ENCODE measurements around the gene FIGNL1.

The FIGNL1 gene, protein sequence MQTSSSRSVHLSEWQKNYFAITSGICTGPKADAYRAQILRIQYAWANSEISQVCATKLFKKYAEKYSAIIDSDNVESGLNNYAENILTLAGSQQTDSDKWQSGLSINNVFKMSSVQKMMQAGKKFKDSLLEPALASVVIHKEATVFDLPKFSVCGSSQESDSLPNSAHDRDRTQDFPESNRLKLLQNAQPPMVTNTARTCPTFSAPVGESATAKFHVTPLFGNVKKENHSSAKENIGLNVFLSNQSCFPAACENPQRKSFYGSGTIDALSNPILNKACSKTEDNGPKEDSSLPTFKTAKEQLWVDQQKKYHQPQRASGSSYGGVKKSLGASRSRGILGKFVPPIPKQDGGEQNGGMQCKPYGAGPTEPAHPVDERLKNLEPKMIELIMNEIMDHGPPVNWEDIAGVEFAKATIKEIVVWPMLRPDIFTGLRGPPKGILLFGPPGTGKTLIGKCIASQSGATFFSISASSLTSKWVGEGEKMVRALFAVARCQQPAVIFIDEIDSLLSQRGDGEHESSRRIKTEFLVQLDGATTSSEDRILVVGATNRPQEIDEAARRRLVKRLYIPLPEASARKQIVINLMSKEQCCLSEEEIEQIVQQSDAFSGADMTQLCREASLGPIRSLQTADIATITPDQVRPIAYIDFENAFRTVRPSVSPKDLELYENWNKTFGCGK

DNA sequence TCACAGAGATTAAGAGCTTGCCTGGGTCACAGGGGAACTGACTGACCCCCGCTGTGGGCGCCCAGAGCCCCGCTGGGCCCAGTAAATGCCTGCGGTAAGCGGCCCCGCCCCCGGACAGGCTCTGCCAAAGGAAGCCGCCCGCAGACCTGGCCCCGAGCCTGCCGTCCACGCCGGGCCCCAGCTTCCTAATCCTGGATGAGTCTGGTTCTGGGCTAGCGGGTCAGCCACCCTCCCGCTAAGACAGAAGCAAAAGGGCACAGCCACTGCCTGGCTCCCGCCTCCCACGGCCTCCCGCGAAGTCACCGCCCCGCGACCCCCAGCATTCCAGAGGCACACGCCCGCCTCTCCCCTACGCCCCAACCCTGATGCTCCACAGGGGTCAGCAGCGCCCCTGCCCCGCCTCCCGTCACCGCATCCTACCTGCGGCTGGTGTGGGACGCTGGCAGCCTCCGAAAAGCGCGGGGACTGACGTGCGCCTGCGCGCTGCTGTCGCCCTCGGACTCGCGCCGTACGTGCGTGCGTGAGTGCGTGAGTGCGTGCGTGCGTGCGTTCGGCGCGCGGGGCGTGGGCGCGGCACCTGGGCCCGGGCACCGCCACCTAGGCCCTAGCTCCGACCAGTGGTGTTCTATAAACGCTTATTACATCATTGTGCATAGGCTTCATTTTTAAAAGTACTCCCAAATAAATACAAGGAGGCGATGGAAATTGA is at the start of gene FIGNL1:
FIGNL1 (minus strand) TSS at position 470 of the 709 bp plus-strand sequence. CDS start 3,063 bp downstream, outside the sequence.
- DNase-seq = no peak

DNA sequence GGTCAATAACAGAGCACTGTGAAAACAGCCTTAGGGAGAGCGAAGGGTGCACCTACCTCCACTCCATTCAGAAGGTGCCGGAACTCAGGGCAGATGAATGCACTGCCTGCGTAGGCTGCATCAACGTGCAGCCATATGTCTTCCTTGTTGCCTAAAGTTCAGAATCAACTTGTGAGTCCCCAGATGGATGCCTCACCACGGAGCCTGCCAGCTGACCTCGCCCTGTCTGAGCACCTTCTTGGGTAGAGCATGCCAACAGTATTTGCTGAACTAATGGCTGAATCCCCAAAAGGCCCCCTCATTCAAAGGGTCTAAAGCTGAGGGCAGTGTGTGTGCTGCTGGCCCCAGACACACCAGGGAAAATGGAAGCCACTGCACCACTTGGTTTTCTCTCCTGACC is 48.9 kb upstream of the FIGNL1 start:
- no peak for DNase-seq

DNA sequence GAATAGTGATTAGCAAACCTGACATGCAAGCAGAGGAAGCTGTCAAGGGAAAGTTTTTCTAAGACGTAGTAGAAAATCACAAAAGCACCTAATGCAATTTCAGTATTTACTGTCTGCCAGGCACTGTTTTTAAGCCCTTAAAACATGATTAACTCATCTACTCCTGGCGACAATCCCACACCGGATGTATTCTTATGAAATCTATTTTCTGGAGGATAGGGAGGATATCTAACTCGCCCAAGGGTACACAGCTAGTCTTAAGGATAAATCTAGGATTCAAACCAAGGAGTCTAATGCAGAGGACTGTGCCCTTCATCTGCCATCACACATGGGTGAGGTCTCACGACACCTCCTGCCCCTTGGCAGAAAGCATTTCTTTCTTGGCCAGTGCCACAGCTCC is 47.8 kb upstream of the FIGNL1 start:
- DNase-seq = no peak

DNA sequence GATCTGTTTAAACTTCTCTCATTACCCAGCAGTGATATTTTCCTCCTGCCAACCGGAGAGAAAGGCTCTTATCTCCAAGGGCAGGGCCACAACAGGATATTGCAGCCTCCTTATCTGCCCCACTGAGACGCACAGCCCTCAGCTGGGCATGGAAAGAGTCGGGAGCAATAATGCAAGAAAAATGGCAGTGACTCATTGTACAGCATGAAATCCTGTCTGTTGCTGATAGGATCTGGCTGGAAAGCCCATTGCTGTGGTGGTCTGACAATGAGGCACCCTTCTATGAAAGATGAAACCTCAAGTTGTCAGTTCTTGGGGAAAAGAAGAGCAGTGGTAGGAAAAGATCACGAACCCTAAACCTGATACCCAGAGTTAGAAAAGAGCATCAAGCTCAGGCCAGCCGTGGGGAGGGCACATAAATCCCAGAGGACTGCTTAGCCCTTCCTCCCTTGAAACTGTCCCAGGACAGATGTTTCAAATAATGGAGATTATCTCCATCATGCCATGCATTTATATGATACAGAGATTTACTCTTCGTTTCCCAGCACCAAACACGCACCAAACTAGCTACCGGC is 47.0 kb upstream of the FIGNL1 start:
- DNase-seq = no peak

DNA sequence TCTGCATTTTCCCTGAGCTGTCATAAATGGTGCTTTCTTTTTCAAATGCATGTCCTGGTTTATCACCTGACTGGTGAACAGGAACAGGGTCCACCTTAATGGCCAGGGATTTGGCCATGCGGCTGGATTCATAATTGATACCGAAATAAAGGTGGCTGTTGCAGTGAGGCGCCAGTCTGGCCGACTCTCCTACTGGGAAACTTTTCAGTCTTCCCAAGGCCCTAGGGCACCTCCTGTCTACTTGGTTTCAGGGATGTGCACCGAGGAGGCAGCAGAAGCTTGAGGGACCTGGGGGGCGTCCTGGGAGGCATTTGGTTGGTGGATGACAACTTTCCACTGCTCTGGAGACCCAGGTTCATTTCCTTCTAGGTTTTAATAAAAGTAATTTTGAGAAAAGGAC is 46.4 kb upstream of the FIGNL1 start:
- DNase-seq = no peak

DNA sequence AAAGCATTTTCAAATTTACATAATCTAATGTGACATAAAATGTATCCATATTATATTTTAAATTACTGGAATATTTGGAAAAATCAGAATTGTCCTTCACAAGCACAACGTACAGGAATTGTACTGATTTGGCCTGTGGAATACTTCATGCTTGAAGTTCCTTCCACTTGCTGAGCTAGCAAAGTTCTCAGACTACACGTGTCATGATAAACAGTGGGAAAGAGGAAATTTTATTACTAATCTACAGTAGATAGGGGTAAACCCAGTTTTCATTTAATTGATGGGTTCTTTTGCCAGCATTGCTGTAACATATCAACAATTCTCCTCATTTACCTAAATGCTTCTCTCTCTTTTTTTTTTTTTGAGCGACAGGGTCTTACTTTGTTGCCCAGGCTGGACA is 45.6 kb upstream of the FIGNL1 start:
- DNase-seq = no peak

DNA sequence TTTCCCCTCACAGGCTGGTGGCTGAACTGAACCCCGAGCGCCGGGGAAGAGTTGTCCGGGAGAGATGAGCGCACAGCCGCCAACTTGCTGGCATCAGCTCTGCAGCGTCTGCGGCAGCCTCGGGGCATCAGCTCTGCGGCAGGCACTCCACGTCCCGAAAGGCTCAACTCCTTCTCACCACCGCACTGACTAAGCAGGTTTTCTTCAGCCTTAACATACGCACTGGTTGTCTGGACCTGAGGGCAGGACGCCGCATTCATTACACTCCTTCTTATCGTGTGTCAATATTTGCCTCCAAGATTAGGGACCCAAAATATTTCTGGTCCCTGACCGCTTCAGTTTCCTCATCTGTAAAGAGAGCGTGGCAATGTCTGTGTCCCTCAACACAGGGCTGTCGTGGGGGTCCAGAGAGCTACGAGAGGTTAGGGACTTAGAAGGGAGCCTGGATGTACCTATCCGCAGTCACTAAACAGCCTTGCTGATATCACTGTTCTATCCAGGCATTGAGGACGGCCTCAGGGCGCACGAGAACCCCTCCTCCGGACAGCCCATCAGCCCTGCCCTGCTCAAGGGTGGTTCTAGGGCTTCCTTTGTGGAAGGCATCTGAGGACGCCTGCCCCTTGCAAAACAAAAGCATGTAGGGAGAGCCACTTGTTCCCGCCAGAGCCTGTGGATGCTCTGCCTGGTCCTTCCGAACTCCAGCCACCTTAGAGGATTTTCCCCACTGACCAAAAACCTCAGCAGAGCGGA is 42.8 kb upstream of the FIGNL1 start:
- no peak for DNase-seq

DNA sequence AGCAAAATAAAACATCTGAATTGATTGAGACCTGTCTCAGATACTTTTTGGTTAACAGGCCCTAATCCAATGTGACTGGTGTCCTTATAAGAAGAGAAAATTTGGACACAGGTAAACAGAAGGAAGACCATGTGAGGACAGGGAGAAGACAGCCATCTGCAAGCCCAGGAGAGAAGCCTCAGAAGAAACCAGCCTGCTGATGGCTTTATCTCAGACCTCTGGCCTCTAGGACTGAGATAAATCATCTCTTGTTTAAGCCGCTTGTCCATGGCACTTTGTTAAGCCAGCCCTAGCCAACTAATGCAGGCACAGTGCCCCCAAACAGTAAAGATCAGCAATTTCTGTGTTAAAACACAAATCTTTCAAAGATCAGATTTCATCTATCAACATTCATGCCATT is 41.8 kb upstream of the FIGNL1 start:
- DNase-seq = no peak

DNA sequence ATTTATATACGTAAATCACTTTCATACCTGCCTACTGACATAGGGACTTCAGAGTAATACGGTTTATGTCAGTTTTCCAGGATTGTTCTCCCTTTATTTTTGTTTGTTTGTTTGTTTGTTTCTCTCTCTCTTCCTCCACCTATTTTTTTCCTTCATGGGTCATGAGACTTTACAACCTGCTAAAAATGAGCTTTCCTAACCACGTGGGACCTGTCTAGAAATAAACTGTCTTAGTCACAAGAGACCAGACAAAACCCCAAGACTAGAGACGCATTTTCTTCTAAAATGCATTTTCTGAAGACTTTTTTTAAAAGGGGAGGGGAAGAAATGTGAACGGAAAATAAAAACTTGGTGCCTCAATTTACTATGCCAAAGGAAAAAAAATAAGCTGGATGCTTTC is 41.1 kb upstream of the FIGNL1 start:
- no peak for DNase-seq

DNA sequence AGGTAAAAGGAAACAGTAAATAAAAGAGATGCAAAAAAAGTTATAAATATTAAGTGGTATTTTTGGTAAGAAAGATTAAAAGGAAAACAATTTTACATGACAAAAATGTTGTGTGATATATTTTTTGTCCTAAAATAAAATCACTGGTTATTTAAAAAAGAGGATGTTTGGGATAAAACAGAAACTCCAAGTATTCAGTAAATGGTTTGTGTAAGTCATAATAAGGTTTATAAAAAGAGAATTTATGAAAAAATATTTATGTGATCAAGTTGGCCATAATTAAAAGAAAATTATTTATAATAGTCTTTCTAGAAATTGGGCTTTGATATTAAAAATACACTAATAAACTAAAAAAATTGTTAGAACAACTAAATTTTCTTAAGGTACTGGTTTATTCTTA is 38.2 kb upstream of the FIGNL1 start:
- DNase-seq = no peak

DNA sequence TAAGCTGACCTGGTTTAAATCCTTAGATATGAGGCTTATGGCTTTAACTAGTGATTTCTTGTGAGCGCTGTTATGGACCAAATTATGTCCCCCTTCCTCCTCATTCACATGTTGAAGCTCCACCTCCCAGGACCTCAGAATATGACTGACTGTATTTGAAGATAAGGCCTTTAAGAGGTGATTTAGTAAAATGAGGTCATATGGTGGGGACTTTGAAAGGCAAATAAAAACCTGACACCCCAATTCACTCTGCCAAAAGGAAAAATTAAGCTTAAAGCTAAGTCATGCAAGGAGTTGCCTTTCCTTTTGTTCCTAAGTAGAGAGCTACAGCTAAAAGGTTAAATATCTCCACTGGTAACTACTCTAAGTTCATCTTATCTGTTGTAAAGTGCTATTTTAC is 36.4 kb upstream of the FIGNL1 start:
- no peak for DNase-seq

DNA sequence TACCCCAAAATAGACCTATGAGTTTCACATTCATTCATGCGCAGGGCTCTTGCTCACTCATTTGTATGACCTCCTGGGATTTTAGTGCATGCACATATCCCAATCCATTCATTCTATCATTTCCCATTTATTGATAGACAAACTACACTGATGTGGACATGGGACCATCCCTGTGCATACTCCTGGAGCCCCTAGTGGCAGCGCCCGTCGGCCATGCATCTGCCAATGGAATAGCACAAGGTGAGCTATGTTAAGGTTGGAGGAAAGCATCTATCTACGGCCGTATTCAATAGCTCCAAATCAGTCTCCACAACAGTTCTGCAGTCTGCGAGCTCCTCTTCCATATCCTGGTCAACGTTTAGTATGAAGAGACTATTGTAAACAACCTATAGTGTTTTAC is 31.7 kb upstream of the FIGNL1 start:
- no peak for DNase-seq

DNA sequence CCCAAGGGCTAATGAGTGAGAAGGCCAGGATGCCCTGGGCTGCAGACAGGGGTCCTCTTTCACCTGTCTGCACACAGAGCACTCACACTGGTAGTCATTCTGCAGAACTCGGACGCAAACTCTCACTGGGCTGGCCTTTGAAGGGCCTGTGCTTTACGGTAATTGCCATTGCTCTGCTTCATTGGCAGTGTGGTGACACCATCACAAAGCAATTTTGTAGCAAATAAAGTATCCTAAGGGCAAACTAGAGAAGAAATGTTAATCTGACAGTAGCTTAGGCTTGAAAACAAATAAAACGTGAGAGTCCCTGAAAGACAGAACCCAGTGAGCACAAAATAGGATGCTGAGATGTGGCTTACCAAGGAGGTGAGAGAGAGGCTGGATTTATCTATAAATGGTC is 30.6 kb upstream of the FIGNL1 start:
- no peak for DNase-seq

DNA sequence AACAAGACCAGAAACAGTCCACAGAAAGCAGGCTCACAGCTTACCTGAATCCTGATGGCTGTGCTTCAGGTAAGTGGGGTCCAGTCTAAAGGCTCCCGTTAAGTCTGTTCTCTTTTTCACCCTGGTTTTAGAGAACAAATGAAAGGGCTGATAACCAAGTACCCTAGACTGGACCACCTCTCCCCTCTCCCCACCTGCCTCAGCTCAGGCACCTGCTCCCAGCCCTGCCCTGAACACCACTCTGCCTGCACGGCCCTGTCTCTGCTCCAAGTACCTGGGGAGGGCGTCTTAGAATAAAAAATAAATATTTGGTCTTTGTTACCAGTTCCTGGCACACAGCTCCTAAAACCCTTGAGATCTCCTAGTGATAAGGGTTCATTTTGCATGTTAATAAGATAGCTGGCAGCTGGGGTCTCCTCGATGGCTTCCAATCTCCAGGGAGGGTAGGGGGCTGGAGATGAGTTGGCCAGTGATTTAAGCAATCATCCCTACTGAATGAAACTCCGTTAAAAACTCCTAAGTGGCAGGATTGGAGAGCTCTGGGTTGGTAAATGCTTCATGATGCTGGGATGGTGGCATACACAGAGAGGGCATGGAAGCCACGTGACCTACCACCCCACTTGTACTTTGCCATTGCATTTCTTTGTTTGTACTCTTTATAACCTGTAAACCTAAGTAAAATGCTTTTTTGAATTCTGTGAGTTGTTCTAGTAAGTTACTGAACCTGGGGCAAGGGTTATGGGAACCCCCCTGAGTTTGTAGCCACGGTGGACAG is 29.8 kb upstream of the FIGNL1 start:
- no peak for DNase-seq

DNA sequence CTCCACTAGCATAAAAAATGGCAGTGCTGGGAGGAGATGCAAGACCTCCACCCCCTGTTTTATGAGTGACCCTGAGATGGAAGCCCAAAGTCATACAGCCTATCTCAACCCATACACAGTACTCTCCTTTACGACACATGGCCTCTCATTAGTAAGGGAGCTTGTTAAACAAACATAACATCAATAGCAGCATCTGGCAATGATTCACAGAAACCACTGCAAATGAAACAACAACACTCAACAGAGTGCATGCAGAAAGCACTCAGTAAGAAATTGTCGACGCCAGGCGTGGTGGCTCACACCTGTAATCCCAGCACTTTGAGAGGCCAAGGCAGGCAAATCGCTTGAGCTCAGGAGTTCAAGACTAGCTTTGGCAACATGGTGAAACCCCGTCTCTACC is 27.5 kb upstream of the FIGNL1 start:
- DNase-seq = no peak

DNA sequence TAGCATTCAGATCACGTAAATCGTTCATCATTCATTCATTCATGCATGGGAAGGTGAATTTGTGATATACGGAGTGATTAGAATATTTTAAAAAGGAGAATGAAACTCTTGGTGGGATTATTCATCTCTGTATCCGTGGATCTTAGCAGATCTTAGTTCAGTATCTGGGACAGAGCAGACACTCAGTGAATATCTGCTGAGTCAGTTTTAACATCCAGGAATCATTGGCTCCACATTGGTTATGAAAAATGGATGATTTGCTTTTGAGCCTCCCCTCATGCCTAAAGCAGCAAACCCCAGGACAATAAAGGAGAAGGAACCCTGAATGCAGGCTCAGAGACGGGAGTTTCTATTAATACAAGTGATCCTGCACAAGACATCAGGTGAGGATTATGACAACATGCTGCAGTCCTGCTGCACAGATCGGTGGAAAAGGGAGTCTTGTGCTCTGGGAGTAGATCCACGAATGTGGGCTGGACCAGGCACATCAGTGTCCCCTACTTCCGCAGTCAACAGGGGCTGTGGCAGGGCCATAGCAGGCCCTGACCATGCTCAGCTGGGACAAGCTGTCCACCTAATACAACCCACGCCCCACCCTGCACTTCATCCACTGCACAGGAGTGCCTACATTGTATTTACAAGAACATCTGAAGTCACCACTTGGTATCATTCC is 26.9 kb upstream of the FIGNL1 start:
- DNase-seq = no peak

DNA sequence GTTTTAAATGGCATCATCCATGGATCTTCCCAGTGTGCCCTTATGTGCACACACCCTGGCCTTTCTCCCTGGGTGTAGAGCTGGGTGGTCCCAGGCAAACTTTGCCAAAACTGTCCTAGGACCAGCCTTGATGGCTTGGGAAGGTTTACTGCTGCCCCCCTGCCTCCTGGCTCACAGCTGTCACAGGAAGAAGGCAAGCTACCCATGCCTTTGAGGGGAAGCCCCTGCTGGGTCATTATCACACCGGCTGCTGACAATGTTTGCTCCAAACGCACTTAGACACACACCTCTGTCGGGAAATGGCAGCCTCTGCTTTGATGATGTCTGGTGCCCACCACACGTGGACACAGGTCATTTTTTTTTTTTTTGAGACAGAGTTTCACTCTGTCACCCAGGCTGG is 25.2 kb upstream of the FIGNL1 start:
- no peak for DNase-seq

DNA sequence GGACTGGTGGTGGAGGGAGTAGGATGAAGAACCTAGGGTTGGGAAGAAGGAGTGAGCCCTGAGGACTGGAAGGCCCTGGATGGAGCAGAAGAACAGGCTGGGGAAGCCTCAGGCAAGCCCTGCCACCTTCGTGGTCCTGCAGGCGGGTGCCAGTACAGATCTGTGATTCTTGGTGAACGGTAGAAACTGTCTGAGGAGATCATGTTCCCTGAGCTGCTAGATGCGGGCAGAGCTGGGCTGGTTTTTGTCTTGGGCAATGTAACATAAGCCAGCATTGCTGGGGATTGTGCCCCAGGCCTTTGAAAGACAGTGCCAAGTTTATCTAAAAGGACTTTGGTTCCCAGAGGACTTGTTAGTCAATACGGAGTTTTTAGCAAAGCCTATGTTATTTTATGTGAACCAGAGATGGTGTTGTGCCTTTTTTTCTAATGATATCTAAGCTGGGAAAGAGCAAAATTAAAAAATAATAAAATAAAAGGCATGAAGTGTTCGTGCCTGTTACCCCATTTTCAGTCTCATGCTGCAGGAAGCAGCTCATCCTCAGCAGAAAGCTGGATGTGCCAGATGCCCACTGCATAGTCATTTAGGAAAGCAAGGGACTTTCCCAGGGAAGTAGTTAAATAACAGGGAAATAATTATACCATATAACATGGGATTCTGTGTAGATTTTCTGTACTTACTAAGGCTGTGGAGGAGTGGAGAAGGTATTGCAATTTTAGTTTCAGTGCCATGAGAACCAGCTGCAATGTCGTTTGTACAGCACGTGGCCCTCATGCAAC is 24.4 kb upstream of the FIGNL1 start:
- DNase-seq = no peak

DNA sequence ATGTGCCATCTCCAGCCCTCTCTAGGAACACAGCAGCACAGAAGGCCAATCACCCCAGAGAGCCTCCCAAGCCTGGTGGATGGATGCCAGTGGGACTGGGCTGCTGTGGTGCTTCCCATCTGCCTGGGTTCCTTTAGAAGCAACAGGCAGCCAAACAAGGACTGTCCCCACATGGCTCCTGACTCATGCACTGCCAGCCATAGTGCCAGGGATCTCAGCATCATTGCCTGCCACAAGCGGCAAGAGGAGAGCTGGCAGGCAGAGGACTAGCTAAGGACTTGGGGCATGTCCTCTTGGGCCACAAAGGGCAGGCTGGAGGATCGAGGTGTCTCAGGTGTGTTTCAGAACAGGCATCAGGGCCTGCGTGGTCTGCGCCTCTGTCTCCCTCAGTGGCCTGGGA is 23.4 kb upstream of the FIGNL1 start:
- no peak for DNase-seq

DNA sequence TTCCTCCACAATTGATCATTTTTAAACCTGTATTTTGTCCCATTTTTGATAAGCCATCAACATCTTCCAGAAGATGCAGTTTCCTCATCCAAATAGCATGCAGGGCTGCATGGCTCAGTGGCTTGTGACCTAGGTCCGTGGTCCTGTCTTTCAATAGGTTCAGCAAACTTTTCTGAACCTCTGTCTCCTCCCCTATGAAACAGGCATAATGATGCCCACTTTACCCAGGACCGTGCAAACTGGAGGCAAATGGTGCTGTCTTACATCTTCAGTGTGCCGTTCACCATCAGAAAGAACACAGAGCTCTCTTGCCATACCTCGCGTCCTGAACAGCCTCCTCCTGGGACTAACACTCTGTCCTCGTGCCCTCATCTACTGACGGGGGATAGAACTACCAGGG is 22.3 kb upstream of the FIGNL1 start:
- DNase-seq = no peak

DNA sequence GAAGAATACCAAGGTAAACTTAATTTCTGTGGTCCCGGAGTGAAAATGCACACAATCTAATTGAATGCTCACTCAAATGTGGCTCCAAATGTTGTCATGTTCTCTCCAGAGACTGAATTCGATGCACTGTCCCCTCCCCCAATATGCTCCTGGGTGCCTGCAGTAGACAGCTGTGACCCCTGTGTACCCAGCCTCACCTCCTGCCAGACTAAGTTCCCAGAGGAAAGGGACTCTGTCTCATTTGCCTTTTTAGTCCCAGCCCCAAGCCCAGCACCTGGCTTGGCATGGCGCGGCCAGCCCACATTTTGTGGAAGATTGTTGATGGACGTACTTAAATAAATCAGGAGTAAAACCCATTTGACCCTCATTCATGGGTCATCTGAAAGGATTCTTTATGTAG is 21.8 kb upstream of the FIGNL1 start:
- DNase-seq = no peak
